ENCODE data around the gene GRP. TPM values are rescaled to one million over a fixed set of nuclear protein-coding genes. Genes with fewer than 3 reads are reported as not detected.

The GRP gene
- total and polyA plus RNA-seq, 5 donors from 2014 or later: not detected

GRCh38 chr18:59196161-59196725 lies 23.7 kb upstream of the GRP start:
- peaks cover 27% of the 10 kb centered on the region for H3K27me3 Mint-ChIP-seq
- no peak for DNase-seq
- H3K9me3 Mint-ChIP-seq: no peaks in the 10 kb centered on the region
- Histone ChIP-seq H3K4me3 (ENCODE audit: low read depth, low read length) (no peak overlapping the region), H3K27me3 (ENCODE audit: control insufficient read depth, insufficient read depth, low read length) (peaks cover 15% of the 10 kb centered on the region), H3K9me3 (ENCODE audit: control insufficient read depth in 2 of 2, low read length in 2 of 2) (no peaks in the 10 kb centered on the region), H3K27ac (ENCODE audit: insufficient read depth, low read length, poor library complexity, severe bottlenecking) (no peak overlapping the region), H3K36me3 (ENCODE audit: control insufficient read depth, insufficient read depth, low read length) (no peaks in the 10 kb centered on the region), H3K4me1 (ENCODE audit: control insufficient read depth, insufficient read depth, low read length, poor library complexity, severe bottlenecking) (no peaks in the 10 kb centered on the region)
- no peaks in the 10 kb centered on the region for H3K36me3 Mint-ChIP-seq
- H3K4me3 Mint-ChIP-seq: no peak overlapping the region
- ATAC-seq (ENCODE audit: low read depth in 2 of 2): no peak
- H3K4me1 Mint-ChIP-seq: peaks cover 0 to 9% (median 0%) of the 10 kb centered on the region in 4 donors
- H3K27ac Mint-ChIP-seq: no peak overlapping the region

GRCh38 chr18:59197636-59198035 lies 22.3 kb upstream of the GRP start:
- no peak overlapping the region for H3K4me3 ChIP-seq (ENCODE audit: low read depth, low read length)
- peaks cover 0 to 1% (median 0%) of the 10 kb centered on the region in 7 donors for H3K9me3 Mint-ChIP-seq
- H3K4me1 ChIP-seq (ENCODE audit: control insufficient read depth, insufficient read depth, low read length, poor library complexity, severe bottlenecking): no peaks in the 10 kb centered on the region
- ATAC-seq (ENCODE audit: low read depth in 2 of 2) (no peak), DNase-seq (no peak)
- H3K4me3 Mint-ChIP-seq: no peak overlapping the region
- no peaks in the 10 kb centered on the region for H3K9me3 ChIP-seq (ENCODE audit: control insufficient read depth in 2 of 2, low read length in 2 of 2)
- H3K27ac Mint-ChIP-seq: no peak overlapping the region
- peaks cover 0 to 9% (median 0%) of the 10 kb centered on the region in 4 donors for H3K4me1 Mint-ChIP-seq
- no peak overlapping the region for H3K27ac ChIP-seq (ENCODE audit: insufficient read depth, low read length, poor library complexity, severe bottlenecking)
- H3K27me3 ChIP-seq (ENCODE audit: control insufficient read depth, insufficient read depth, low read length): peaks cover 16% of the 10 kb centered on the region
- H3K36me3 Mint-ChIP-seq: no peaks in the 10 kb centered on the region
- H3K36me3 ChIP-seq (ENCODE audit: control insufficient read depth, insufficient read depth, low read length): no peaks in the 10 kb centered on the region
- peaks cover 36% of the 10 kb centered on the region for H3K27me3 Mint-ChIP-seq

GRCh38 chr18:59198215-59198614 lies 21.7 kb upstream of the GRP start:
- Mint-ChIP-seq H3K4me3 (no peak overlapping the region), H3K9me3 (peaks cover 0 to 1% (median 0%) of the 10 kb centered on the region in 7 donors), H3K4me1 (peaks cover 0 to 9% (median 0%) of the 10 kb centered on the region in 4 donors), H3K36me3 (no peaks in the 10 kb centered on the region), H3K27ac (no peak overlapping the region), H3K27me3 (peaks cover 36% of the 10 kb centered on the region)
- H3K27ac ChIP-seq (ENCODE audit: insufficient read depth, low read length, poor library complexity, severe bottlenecking): no peak overlapping the region
- H3K4me3 ChIP-seq (ENCODE audit: low read depth, low read length): no peak overlapping the region
- H3K27me3 ChIP-seq (ENCODE audit: control insufficient read depth, insufficient read depth, low read length): peaks cover 17% of the 10 kb centered on the region
- DNase-seq (no peak), ATAC-seq (ENCODE audit: low read depth in 2 of 2) (no peak)
- H3K36me3 ChIP-seq (ENCODE audit: control insufficient read depth, insufficient read depth, low read length): no peaks in the 10 kb centered on the region
- H3K4me1 ChIP-seq (ENCODE audit: control insufficient read depth, insufficient read depth, low read length, poor library complexity, severe bottlenecking): no peaks in the 10 kb centered on the region
- no peaks in the 10 kb centered on the region for H3K9me3 ChIP-seq (ENCODE audit: control insufficient read depth in 2 of 2, low read length in 2 of 2)

GRCh38 chr18:59200787-59201186 lies 19.2 kb upstream of the GRP start:
- H3K36me3 ChIP-seq (ENCODE audit: control insufficient read depth, insufficient read depth, low read length): no peaks in the 10 kb centered on the region
- peaks cover 17% of the 10 kb centered on the region for H3K27me3 ChIP-seq (ENCODE audit: control insufficient read depth, insufficient read depth, low read length)

GRCh38 chr18:59202258-59202820 lies 17.6 kb upstream of the GRP start:
- no peaks in the 10 kb centered on the region for H3K9me3 ChIP-seq (ENCODE audit: control insufficient read depth in 2 of 2, low read length in 2 of 2)
- no peak overlapping the region for H3K27ac Mint-ChIP-seq
- no peak overlapping the region for H3K4me3 Mint-ChIP-seq
- DNase-seq (no peak), ATAC-seq (ENCODE audit: low read depth in 2 of 2) (no peak)
- peaks cover 0 to 3% (median 0%) of the 10 kb centered on the region in 4 donors for H3K4me1 Mint-ChIP-seq
- no peak overlapping the region for H3K4me3 ChIP-seq (ENCODE audit: low read depth, low read length)
- H3K36me3 Mint-ChIP-seq: no peaks in the 10 kb centered on the region
- H3K27me3 Mint-ChIP-seq: peaks cover 28% of the 10 kb centered on the region
- no peak overlapping the region for H3K27ac ChIP-seq (ENCODE audit: insufficient read depth, low read length, poor library complexity, severe bottlenecking)
- peaks cover 0 to 3% (median 0%) of the 10 kb centered on the region in 7 donors for H3K9me3 Mint-ChIP-seq
- H3K36me3 ChIP-seq (ENCODE audit: control insufficient read depth, insufficient read depth, low read length): no peaks in the 10 kb centered on the region
- H3K4me1 ChIP-seq (ENCODE audit: control insufficient read depth, insufficient read depth, low read length, poor library complexity, severe bottlenecking): no peaks in the 10 kb centered on the region
- peaks cover 19% of the 10 kb centered on the region for H3K27me3 ChIP-seq (ENCODE audit: control insufficient read depth, insufficient read depth, low read length)

More at GRCh38 chr18:59200787-59201186, 19.2 kb upstream of the GRP start:
- Mint-ChIP-seq H3K9me3 (peaks cover 0 to 1% (median 0%) of the 10 kb centered on the region in 7 donors), H3K36me3 (no peaks in the 10 kb centered on the region), H3K27ac (no peak overlapping the region), H3K4me3 (no peak overlapping the region), H3K27me3 (peaks cover 34% of the 10 kb centered on the region), H3K4me1 (peaks cover 0 to 5% (median 0%) of the 10 kb centered on the region in 4 donors)
- ATAC-seq (ENCODE audit: low read depth in 2 of 2) (no peak), DNase-seq (no peak)
- H3K27ac ChIP-seq (ENCODE audit: insufficient read depth, low read length, poor library complexity, severe bottlenecking): no peak overlapping the region
- H3K4me3 ChIP-seq (ENCODE audit: low read depth, low read length): no peak overlapping the region
- H3K9me3 ChIP-seq (ENCODE audit: control insufficient read depth in 2 of 2, low read length in 2 of 2): no peaks in the 10 kb centered on the region
- H3K4me1 ChIP-seq (ENCODE audit: control insufficient read depth, insufficient read depth, low read length, poor library complexity, severe bottlenecking): no peaks in the 10 kb centered on the region

DNA sequence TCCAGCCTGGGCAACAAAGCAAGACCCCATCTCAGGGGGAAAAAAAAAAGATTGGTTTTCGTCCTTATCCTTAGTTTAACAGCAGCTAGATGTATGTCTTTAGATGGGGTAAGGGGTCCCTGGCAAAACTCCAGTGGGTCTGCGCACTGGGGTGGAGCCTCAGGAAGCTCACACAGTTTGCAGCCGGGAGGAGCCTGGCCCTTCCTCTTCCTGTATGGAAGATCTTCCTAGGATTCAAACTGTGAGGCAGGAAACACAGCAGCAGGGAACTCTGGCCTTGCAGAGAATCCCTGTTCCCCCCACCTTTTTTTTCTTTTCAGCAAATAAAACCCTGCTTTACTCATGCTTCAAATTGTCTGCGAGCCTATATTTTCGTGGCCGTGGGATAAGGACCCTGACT lies 12.5 kb upstream of the GRP start:
- Mint-ChIP-seq H3K4me3 (no peak overlapping the region), H3K27me3 (peaks cover 23% of the 10 kb centered on the region), H3K27ac (no peak overlapping the region), H3K36me3 (no peaks in the 10 kb centered on the region), H3K4me1 (no peaks in the 10 kb centered on the region), H3K9me3 (peaks cover 0 to 3% (median 0%) of the 10 kb centered on the region in 7 donors)
- Histone ChIP-seq H3K27ac (ENCODE audit: insufficient read depth, low read length, poor library complexity, severe bottlenecking) (no peak overlapping the region), H3K4me3 (ENCODE audit: low read depth, low read length) (no peak overlapping the region), H3K27me3 (ENCODE audit: control insufficient read depth, insufficient read depth, low read length) (peaks cover 10% of the 10 kb centered on the region), H3K4me1 (ENCODE audit: control insufficient read depth, insufficient read depth, low read length, poor library complexity, severe bottlenecking) (no peaks in the 10 kb centered on the region), H3K9me3 (ENCODE audit: control insufficient read depth in 2 of 2, low read length in 2 of 2) (no peaks in the 10 kb centered on the region), H3K36me3 (ENCODE audit: control insufficient read depth, insufficient read depth, low read length) (no peaks in the 10 kb centered on the region)
- DNase-seq: no peak
- ATAC-seq (ENCODE audit: low read depth in 2 of 2): no peak

- Histone ChIP-seq H3K27ac (ENCODE audit: insufficient read depth, low read length, poor library complexity, severe bottlenecking) (no peak overlapping the region), H3K36me3 (ENCODE audit: control insufficient read depth, insufficient read depth, low read length) (no peaks in the 10 kb centered on the region), H3K4me3 (ENCODE audit: low read depth, low read length) (no peak overlapping the region), H3K27me3 (ENCODE audit: control insufficient read depth, insufficient read depth, low read length) (peaks cover 8% of the 10 kb centered on the region), H3K4me1 (ENCODE audit: control insufficient read depth, insufficient read depth, low read length, poor library complexity, severe bottlenecking) (no peaks in the 10 kb centered on the region), H3K9me3 (ENCODE audit: control insufficient read depth in 2 of 2, low read length in 2 of 2) (no peaks in the 10 kb centered on the region)
- no peak for DNase-seq
- H3K36me3 Mint-ChIP-seq: no peaks in the 10 kb centered on the region
- no peak for ATAC-seq (ENCODE audit: low read depth in 2 of 2)
- H3K9me3 Mint-ChIP-seq: peaks cover 0 to 3% (median 0%) of the 10 kb centered on the region in 7 donors
- H3K27ac Mint-ChIP-seq: no peak overlapping the region
- no peak overlapping the region for H3K4me3 Mint-ChIP-seq
- H3K4me1 Mint-ChIP-seq: no peaks in the 10 kb centered on the region
- peaks cover 22% of the 10 kb centered on the region for H3K27me3 Mint-ChIP-seq
Measured at GRCh38 chr18:59208602-59209125, 11.3 kb upstream of the GRP start.

DNA sequence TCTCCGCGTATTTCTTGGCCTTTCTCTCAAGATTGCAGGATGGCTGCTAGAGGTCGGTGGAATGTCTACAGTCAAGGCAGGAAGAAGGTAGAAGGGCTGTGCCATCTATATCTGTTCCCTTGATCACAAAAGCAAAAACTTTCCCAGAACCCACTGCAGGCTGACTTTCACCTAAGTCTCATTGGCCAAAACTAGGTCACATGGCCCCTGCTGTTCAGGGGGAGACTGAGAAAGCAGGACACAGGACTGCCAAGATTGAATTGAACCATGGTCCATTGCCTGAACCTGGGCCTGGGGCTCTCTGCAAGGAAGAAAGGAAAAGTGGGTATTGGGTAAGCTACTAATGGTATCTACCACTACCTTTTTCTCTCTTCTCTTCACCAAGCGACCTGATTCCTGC lies 9.7 kb upstream of the GRP start:
- DNase-seq (no peak), ATAC-seq (ENCODE audit: low read depth in 2 of 2) (no peak)
- Mint-ChIP-seq H3K4me3 (no peak overlapping the region), H3K9me3 (peaks cover 0 to 3% (median 0%) of the 10 kb centered on the region in 7 donors), H3K27me3 (peaks cover 22% of the 10 kb centered on the region), H3K4me1 (no peaks in the 10 kb centered on the region), H3K36me3 (no peaks in the 10 kb centered on the region), H3K27ac (no peak overlapping the region)
- Histone ChIP-seq H3K4me3 (ENCODE audit: low read depth, low read length) (no peak overlapping the region), H3K9me3 (ENCODE audit: control insufficient read depth in 2 of 2, low read length in 2 of 2) (no peaks in the 10 kb centered on the region), H3K27ac (ENCODE audit: insufficient read depth, low read length, poor library complexity, severe bottlenecking) (no peak overlapping the region), H3K27me3 (ENCODE audit: control insufficient read depth, insufficient read depth, low read length) (peaks cover 11% of the 10 kb centered on the region), H3K4me1 (ENCODE audit: control insufficient read depth, insufficient read depth, low read length, poor library complexity, severe bottlenecking) (no peaks in the 10 kb centered on the region), H3K36me3 (ENCODE audit: control insufficient read depth, insufficient read depth, low read length) (no peaks in the 10 kb centered on the region)
